K562 (cell line): ENCODE results near the gene TNNT3. TPM values are rescaled to one million over a fixed set of nuclear protein-coding genes. Genes with fewer than 3 reads are reported as not detected.

ENCODE experiments used
- ATF7 ChIP-seq: fragments of 450-650 bp; IDR thresholded peaks from 2 replicates; pipeline ENCODE4 v1.7.1; 2014; ENCODE audit warnings: mild to moderate bottlenecking, moderate library complexity
- CBX1 ChIP-seq: sonication (generic); IDR thresholded peaks from 2 replicates; pipeline ENCODE4 v1.6.1; 2016; ENCODE audit warnings: antibody characterized with exemption, low read depth, mild to moderate bottlenecking
- MAZ ChIP-seq, 2 experiments: fragments of 450-650 bp in 1 of 2; sonication (generic) in 1 of 2; formaldehyde crosslinking; IDR thresholded peaks in 1 of 2; conservative IDR thresholded peaks in 1 of 2; 2 replicates each; pipeline versions ENCODE4 v1.4.0 to v1.5.0; 2020; ENCODE audit warnings: mild to moderate bottlenecking in 1 of 2, missing genetic modification reagents in 1 of 2
- SMAD2 ChIP-seq: fragments of 150-350 bp; IDR thresholded peaks from 2 replicates; pipeline ENCODE4 v1.6.1; 2014; ENCODE audit warnings: low read depth, mild to moderate bottlenecking, low read length
- ZKSCAN8 ChIP-seq: fragments of 200-800 bp; sonication (Bioruptor generic); IDR thresholded peaks from 2 replicates; pipeline ENCODE4 v1.6.1; 2016; ENCODE audit warnings: missing genetic modification characterization, missing compliant biosample characterization
- ZNF717 ChIP-seq: fragments of 250-450 bp; sonication (Bioruptor Pico); IDR thresholded peaks from 2 replicates; pipeline ENCODE4 v1.5.0; 2021
- ZNF780A ChIP-seq: fragments of 250-450 bp; sonication (Bioruptor Pico); IDR thresholded peaks from 2 replicates; pipeline ENCODE4 v1.5.0; 2021; ENCODE audit warnings: mild to moderate bottlenecking
- polyA plus RNA-seq, 8 experiments: library from polyadenylated mRNA; depleted of rRNA in 4 of 8; stranded (reverse) in 5 of 8; unstranded in 3 of 8; fragments of >200 nt; fragmentation: Nextera tagmentation in 2 of 8; fragmentation: Illumina TruSeq in 1 of 8; extraction: Ambion mirVana in 2 of 8; extraction: Trizol in 1 of 8; gene quantifications; 2 replicates each; pipeline versions ENCODE4 v1.2.1 to v1.2.3, GENCODE V29; 2011 to 2014; ENCODE audit warnings: inconsistent platforms in 1 of 8, missing spikeins in 1 of 8
- total RNA-seq, 7 experiments: library from RNA; depleted of rRNA in 6 of 7; stranded (reverse); fragments of >200 nt in 6 of 7; fragmentation: Illumina TruSeq in 2 of 7; extraction: Trizol in 2 of 7; gene quantifications; 2 replicates each; pipeline versions ENCODE4 v1.2.1 to v1.2.3, GENCODE V29; 2011 to 2021; ENCODE audit warnings: low replicate concordance in 1 of 7
- TF ChIP-seq, protein P1 (sequence below): fragments of 250-450 bp; sonication (Bioruptor Pico); IDR thresholded peaks from 2 replicates; pipeline ENCODE4 v1.4.0; 2020; ENCODE audit warnings: mild to moderate bottlenecking
- TF ChIP-seq, protein P2 (sequence below), 2 experiments: fragments of 450-650 bp; IDR thresholded peaks; 2 replicates each; pipeline ENCODE4 v1.6.1; 2016
- TF ChIP-seq, protein P3 (sequence below): IDR thresholded peaks from 3 replicates; pipeline ENCODE4 v1.6.1; 2011; ENCODE audit warnings: borderline replicate concordance, mild to moderate bottlenecking, moderate library complexity; ENCODE audit not compliant: insufficient read length; ENCODE audit errors: extremely low read depth
- TF ChIP-seq, protein P4 (sequence below): fragments of 450-650 bp; formaldehyde crosslinking; IDR thresholded peaks from 2 replicates; pipeline ENCODE4 v1.4.0; 2020; ENCODE audit warnings: mild to moderate bottlenecking, moderate library complexity

Gene TNNT3
- total and polyA plus RNA-seq, 9 of the 15 experiments (the other 6 are each of a cell fraction or from before 2014, with no cell fraction given), result 0.10 TPM; not detected in 8

DNA sequence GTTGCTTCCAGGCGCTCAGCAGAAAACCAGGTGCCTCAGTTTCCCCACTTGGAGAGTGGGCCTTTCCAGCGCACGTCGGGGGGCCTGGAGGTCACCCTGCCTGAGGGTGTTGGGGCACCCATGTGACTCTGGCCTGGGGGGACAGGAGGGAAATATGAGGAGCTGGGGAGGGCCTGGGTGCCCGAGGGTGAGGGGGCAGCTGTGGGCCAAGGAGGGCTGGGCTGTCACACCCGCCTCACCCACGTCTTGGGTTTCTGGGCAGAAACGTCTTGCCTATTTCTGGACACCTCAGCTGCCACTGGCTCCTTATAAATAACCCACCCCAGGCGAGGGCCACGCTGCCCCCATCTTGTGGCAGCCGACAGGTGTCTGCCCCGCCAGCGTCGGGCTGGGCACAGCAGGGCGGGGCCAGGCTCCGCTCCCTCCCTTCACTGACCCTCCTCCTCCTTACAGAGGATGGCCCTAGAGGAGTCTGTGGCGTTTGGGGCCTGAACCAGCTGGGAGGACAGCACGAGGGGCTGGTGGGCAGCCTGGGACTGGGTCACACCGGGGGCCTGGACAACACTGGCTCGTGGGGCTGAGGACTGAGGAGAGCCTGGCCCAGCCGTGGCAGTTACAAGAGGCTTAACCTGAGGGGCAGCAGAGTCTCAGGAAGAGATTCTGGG lies 1.5 kb downstream of the TNNT3 start (continued):
- TF ChIP-seq ZKSCAN8 (CRISPR knock-in tag), result no peak
- TF ChIP-seq ATF7, result no peak
- TF ChIP-seq ZNF780A (CRISPR knock-in tag), result no peak
- no peak for TF ChIP-seq SMAD2
- TF ChIP-seq, protein P1, sequence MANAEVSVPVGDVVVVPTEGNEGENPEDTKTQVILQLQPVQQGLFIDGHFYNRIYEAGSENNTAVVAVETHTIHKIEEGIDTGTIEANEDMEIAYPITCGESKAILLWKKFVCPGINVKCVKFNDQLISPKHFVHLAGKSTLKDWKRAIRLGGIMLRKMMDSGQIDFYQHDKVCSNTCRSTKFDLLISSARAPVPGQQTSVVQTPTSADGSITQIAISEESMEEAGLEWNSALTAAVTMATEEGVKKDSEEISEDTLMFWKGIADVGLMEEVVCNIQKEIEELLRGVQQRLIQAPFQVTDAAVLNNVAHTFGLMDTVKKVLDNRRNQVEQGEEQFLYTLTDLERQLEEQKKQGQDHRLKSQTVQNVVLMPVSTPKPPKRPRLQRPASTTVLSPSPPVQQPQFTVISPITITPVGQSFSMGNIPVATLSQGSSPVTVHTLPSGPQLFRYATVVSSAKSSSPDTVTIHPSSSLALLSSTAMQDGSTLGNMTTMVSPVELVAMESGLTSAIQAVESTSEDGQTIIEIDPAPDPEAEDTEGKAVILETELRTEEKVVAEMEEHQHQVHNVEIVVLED, result no peak
- TF ChIP-seq, protein P2, sequence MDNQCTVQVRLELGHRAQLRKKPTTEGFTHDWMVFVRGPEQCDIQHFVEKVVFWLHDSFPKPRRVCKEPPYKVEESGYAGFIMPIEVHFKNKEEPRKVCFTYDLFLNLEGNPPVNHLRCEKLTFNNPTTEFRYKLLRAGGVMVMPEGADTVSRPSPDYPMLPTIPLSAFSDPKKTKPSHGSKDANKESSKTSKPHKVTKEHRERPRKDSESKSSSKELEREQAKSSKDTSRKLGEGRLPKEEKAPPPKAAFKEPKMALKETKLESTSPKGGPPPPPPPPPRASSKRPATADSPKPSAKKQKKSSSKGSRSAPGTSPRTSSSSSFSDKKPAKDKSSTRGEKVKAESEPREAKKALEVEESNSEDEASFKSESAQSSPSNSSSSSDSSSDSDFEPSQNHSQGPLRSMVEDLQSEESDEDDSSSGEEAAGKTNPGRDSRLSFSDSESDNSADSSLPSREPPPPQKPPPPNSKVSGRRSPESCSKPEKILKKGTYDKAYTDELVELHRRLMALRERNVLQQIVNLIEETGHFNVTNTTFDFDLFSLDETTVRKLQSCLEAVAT (IDR thresholded peaks at IDR 0.05), result no peak
- TF ChIP-seq, protein P3, sequence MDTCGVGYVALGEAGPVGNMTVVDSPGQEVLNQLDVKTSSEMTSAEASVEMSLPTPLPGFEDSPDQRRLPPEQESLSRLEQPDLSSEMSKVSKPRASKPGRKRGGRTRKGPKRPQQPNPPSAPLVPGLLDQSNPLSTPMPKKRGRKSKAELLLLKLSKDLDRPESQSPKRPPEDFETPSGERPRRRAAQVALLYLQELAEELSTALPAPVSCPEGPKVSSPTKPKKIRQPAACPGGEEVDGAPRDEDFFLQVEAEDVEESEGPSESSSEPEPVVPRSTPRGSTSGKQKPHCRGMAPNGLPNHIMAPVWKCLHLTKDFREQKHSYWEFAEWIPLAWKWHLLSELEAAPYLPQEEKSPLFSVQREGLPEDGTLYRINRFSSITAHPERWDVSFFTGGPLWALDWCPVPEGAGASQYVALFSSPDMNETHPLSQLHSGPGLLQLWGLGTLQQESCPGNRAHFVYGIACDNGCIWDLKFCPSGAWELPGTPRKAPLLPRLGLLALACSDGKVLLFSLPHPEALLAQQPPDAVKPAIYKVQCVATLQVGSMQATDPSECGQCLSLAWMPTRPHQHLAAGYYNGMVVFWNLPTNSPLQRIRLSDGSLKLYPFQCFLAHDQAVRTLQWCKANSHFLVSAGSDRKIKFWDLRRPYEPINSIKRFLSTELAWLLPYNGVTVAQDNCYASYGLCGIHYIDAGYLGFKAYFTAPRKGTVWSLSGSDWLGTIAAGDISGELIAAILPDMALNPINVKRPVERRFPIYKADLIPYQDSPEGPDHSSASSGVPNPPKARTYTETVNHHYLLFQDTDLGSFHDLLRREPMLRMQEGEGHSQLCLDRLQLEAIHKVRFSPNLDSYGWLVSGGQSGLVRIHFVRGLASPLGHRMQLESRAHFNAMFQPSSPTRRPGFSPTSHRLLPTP, result no peak
- no peak for TF ChIP-seq ZNF717 (CRISPR knock-in tag)
- TF ChIP-seq, protein P4, sequence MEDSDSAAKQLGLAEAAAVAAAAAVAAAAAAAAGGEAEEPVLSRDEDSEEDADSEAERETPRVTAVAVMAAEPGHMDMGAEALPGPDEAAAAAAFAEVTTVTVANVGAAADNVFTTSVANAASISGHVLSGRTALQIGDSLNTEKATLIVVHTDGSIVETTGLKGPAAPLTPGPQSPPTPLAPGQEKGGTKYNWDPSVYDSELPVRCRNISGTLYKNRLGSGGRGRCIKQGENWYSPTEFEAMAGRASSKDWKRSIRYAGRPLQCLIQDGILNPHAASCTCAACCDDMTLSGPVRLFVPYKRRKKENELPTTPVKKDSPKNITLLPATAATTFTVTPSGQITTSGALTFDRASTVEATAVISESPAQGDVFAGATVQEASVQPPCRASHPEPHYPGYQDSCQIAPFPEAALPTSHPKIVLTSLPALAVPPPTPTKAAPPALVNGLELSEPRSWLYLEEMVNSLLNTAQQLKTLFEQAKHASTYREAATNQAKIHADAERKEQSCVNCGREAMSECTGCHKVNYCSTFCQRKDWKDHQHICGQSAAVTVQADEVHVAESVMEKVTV (CRISPR knock-in tag), result no peak
- TF ChIP-seq MAZ (CRISPR knock-in tag; conservative IDR thresholded peaks at IDR 0.05 in 1 of 2, IDR thresholded peaks at IDR 0.05 in 1 of 2), result no peak
- no peak for TF ChIP-seq CBX1
